Gastrocnemius medialis (tissue), 4 donors: Measurements from ENCODE around the gene RPS6KL1. TPM values are rescaled to one million over a fixed set of nuclear protein-coding genes. Genes with fewer than 3 reads are reported as not detected.
A peak's percentile ranks its signal among the peaks of the same experiment; 100 is the strongest.

Source experiments
- ATAC-seq, 2 donors: fragments of 150-250 bp; one replicate each; pipeline ENCODE4 v1.9.1; 2016
- DNase-seq, 2 donors: peaks; one replicate each; pipeline ENCODE4 v3.0.0-alpha.2; 2019
- H3K27ac ChIP-seq, 4 donors: fragments of 200-600 bp; sonication (generic); 1 replicate in 1 of 4; 2 replicates in 3 of 4; pipeline ENCODE4 v1.5.1; 2016 to 2018; ENCODE audit warnings: mild to moderate bottlenecking in 2 of 4, moderate library complexity in 1 of 4
- H3K27me3 ChIP-seq, 3 donors: fragments of 200-600 bp; sonication (generic) in 2 of 3; 1 replicate in 1 of 3; 2 replicates in 2 of 3; pipeline versions ENCODE4 v1.5.1 to v1.6.0; 2016 to 2019; ENCODE audit warnings: mild to moderate bottlenecking in 1 of 3, moderate library complexity in 1 of 3
- H3K36me3 ChIP-seq, 2 donors: fragments of 200-600 bp; sonication (generic) in 1 of 2; one replicate each; pipeline ENCODE4 v1.5.1; 2017 to 2018
- H3K4me1 ChIP-seq, 2 donors: fragments of 200-600 bp; sonication (generic) in 1 of 2; one replicate each; pipeline ENCODE4 v1.5.1; 2016 to 2017; ENCODE audit warnings: mild to moderate bottlenecking in 2 of 2
- H3K4me3 ChIP-seq, 4 donors: fragments of 200-600 bp; sonication (generic) in 3 of 4; 1 replicate in 1 of 4; 2 replicates in 3 of 4; pipeline ENCODE4 v1.5.1; 2016 to 2019; ENCODE audit warnings: mild to moderate bottlenecking in 2 of 4
- H3K9me3 ChIP-seq, 3 donors: fragments of 200-600 bp; sonication (generic) in 2 of 3; 1 replicate in 1 of 3; 2 replicates in 2 of 3; pipeline ENCODE4 v1.5.1; 2016 to 2019
- CTCF ChIP-seq, 5 experiments: fragments of 450-650 bp in 3 of 5; fragments of 200-600 bp in 2 of 5; sonication (generic) in 2 of 5; IDR thresholded peaks in 4 of 5; conservative IDR thresholded peaks in 1 of 5; 1 replicate in 4 of 5; 2 replicates in 1 of 5; pipeline ENCODE4 v1.5.1; 2016 to 2019; ENCODE audit warnings: antibody characterized with exemption in 5 of 5, mild to moderate bottlenecking in 3 of 5, moderate library complexity in 3 of 5
- POLR2A ChIP-seq, 2 donors: fragments of 450-650 bp; IDR thresholded peaks; one replicate each; pipeline ENCODE4 v1.6.1; 2017; ENCODE audit warnings: antibody characterized with exemption in 2 of 2, mild to moderate bottlenecking in 2 of 2, moderate library complexity in 2 of 2
- in situ Hi-C, 4 donors: fragments of 200-750 bp; cut with MboI; loops; one replicate each; pipeline versions ENCODE4 v1.15.0 to v1.8.0; 2017; ENCODE audit warnings: low sequenced_read_pairs in 4 of 4
- intact Hi-C: fragments of 100-400 bp; cut with DNase I; formaldehyde crosslinking; loops from one replicate; pipeline ENCODE4 v1.15.1; 2023; ENCODE audit warnings: low total_unique reads
- total RNA-seq, 4 donors: library from RNA; depleted of rRNA; stranded (reverse); fragments of >200 nt; gene quantifications; one replicate each; pipeline versions ENCODE4 v1.1.0 to v1.2.3, GENCODE V29; 2016

The RPS6KL1 gene
- total RNA-seq, 4 donors from 2014 or later: 11.7 to 34.4 (median 18.7) TPM

GRCh38 chr14:74947353-74948227 is 24.5 kb upstream of the RPS6KL1 start:
- DNase-seq (no peak), ATAC-seq (no peak)
- H3K27ac ChIP-seq: peak overlapping the region in 1 of 4 donors; percentile 33
- no peaks in the 10 kb centered on the region for H3K9me3 ChIP-seq
- intact Hi-C loops (loop anchor here (2.0 to 5.0 kb wide), 2 partner anchors 31 to 35 kb away; no protein-coding TSS in a partner anchor), in situ Hi-C loops (loop anchor here in 2 of 4 donors (25.0 kb wide), 1 partner anchor 140 kb away; no protein-coding TSS in a partner anchor)
- H3K36me3 ChIP-seq: no peaks in the 10 kb centered on the region
- H3K4me3 ChIP-seq: no peak overlapping the region
- H3K27me3 ChIP-seq: no peaks in the 10 kb centered on the region
- peaks cover 10 to 16% of the 10 kb centered on the region in 2 donors for H3K4me1 ChIP-seq
- no peak for TF ChIP-seq POLR2A (IDR thresholded peaks at IDR 0.05)
- no peak for TF ChIP-seq CTCF (IDR thresholded peaks at IDR 0.05 in 4 of 5, conservative IDR thresholded peaks at IDR 0.05 in 1 of 5)

GRCh38 chr14:74946659-74947281 is 23.7 kb upstream of the RPS6KL1 start:
- Histone ChIP-seq H3K4me3 (no peak overlapping the region), H3K36me3 (no peaks in the 10 kb centered on the region), H3K27me3 (no peaks in the 10 kb centered on the region), H3K9me3 (no peaks in the 10 kb centered on the region), H3K27ac (peak overlapping the region in 3 of 4 donors; percentile 8 to 38 (median 37)), H3K4me1 (peaks cover 18 to 24% of the 10 kb centered on the region in 2 donors)
- intact Hi-C loops: loop anchor here (1.0 to 5.0 kb wide), 3 partner anchors 32 to 138 kb away; no protein-coding TSS in a partner anchor
- ATAC-seq: peak in 1 of 2 donors; percentile 16
- in situ Hi-C loops: loop anchor here in 2 of 4 donors (25.0 kb wide), 1 partner anchor 141 kb away; no protein-coding TSS in a partner anchor
- DNase-seq: no peak
- TF ChIP-seq POLR2A (IDR thresholded peaks at IDR 0.05) (no peak), CTCF (IDR thresholded peaks at IDR 0.05 in 4 of 5, conservative IDR thresholded peaks at IDR 0.05 in 1 of 5) (peak in 1 of 5 experiments; percentile 8)

GRCh38 chr14:74945852-74946658 is 23.0 kb upstream of the RPS6KL1 start:
- Histone ChIP-seq H3K36me3 (no peaks in the 10 kb centered on the region), H3K27ac (peak overlapping the region in 3 of 4 donors; percentile 8 to 38 (median 37)), H3K4me1 (peaks cover 25 to 29% of the 10 kb centered on the region in 2 donors), H3K9me3 (no peaks in the 10 kb centered on the region), H3K27me3 (no peaks in the 10 kb centered on the region), H3K4me3 (no peak overlapping the region)
- ATAC-seq: peak; percentile 78 to 94
- in situ Hi-C loops: loop anchor here in 2 of 4 donors (25.0 kb wide), 1 partner anchor 141 kb away; no protein-coding TSS in a partner anchor
- peak; percentile 42 to 71 for DNase-seq
- intact Hi-C loops: loop anchor here (1.0 to 5.0 kb wide), 3 partner anchors 33 to 138 kb away; no protein-coding TSS in a partner anchor
- TF ChIP-seq POLR2A (IDR thresholded peaks at IDR 0.05): no peak
- TF ChIP-seq CTCF (IDR thresholded peaks at IDR 0.05 in 4 of 5, conservative IDR thresholded peaks at IDR 0.05 in 1 of 5): peak; percentile 83 to 96 (median 92)

GRCh38 chr14:74945261-74945851 is 22.3 kb upstream of the RPS6KL1 start:
- intact Hi-C loops (loop anchor here (5.0 kb wide), 1 partner anchor 33 kb away; no protein-coding TSS in a partner anchor), in situ Hi-C loops (loop anchor here in 2 of 4 donors (25.0 kb wide), 1 partner anchor 142 kb away; no protein-coding TSS in a partner anchor)
- DNase-seq (peak in 1 of 2 donors; percentile 46), ATAC-seq (no peak)
- Histone ChIP-seq H3K27me3 (no peaks in the 10 kb centered on the region), H3K4me3 (no peak overlapping the region), H3K9me3 (no peaks in the 10 kb centered on the region), H3K4me1 (peaks cover 32 to 36% of the 10 kb centered on the region in 2 donors), H3K36me3 (no peaks in the 10 kb centered on the region), H3K27ac (peak overlapping the region in 1 of 4 donors; percentile 13)
- TF ChIP-seq CTCF (IDR thresholded peaks at IDR 0.05 in 4 of 5, conservative IDR thresholded peaks at IDR 0.05 in 1 of 5) (peak in 4 of 5 experiments; percentile 4 to 54 (median 36)), POLR2A (IDR thresholded peaks at IDR 0.05) (no peak)
